Measurements from ENCODE around the gene PRAC1. TPM values are rescaled to one million over a fixed set of nuclear protein-coding genes. Genes with fewer than 3 reads are reported as not detected.

Gene PRAC1
- total RNA-seq, 1 donor from 2014 or later = not detected

DNA sequence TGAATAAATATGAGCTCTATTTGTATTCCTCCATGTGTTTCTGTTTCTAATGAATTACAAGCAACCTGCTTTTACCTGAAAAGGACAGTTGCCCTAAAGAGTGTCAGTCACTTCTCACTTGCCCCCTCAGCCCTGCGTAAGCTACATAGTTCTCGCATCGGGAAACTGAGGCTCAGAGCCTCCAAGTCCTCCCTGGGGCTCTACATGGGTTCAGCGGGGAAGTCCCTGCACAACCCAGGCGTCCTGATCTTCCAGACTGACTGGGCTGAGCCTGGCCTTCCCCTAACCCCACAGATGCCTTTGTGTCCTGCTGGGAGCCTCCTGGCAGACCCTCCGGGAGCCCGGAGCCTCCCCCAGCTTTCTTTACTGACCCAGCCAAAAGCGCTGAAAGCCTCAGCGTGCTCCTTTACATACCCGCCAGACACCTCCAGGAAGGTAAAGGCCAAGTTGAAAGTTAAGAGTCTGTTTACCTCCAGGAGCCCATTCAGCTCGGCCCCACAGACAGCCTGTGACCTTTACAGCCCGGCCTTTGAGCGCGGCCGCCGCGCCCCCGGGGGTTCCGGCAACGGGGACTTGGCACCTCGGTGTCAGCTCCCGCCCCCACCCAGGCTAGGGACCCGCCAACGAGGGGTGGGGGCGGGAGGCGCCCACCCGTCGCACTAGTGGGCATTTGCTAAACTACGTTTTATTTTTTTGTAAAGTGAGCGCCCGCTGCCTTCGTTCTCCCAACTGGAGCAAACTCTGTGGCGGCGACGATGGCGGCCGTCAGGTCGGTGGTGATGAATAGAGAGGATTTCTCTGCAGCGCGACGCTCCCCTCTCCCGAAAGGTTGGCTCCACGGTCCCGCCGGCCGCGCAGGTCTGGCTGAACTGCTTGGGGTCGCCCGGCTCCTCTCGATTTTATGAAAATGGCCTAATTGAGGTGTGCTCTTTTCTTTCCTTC is 10.6 kb upstream of the PRAC1 start:
- Mint-ChIP-seq H3K4me1 (ENCODE audit: low read depth) (peaks cover 10% of the 10 kb centered on the region), H3K9me3 (ENCODE audit: low read depth) (no peaks in the 10 kb centered on the region), H3K4me3 (ENCODE audit: unreplicated experiment) (no peak overlapping the region), H3K27ac (ENCODE audit: unreplicated experiment) (no peak overlapping the region), H3K27me3 (ENCODE audit: low read depth) (peaks cover 89% of the 10 kb centered on the region), H3K36me3 (ENCODE audit: low read depth) (peaks cover 2% of the 10 kb centered on the region)
- TF ChIP-seq, protein P1, sequence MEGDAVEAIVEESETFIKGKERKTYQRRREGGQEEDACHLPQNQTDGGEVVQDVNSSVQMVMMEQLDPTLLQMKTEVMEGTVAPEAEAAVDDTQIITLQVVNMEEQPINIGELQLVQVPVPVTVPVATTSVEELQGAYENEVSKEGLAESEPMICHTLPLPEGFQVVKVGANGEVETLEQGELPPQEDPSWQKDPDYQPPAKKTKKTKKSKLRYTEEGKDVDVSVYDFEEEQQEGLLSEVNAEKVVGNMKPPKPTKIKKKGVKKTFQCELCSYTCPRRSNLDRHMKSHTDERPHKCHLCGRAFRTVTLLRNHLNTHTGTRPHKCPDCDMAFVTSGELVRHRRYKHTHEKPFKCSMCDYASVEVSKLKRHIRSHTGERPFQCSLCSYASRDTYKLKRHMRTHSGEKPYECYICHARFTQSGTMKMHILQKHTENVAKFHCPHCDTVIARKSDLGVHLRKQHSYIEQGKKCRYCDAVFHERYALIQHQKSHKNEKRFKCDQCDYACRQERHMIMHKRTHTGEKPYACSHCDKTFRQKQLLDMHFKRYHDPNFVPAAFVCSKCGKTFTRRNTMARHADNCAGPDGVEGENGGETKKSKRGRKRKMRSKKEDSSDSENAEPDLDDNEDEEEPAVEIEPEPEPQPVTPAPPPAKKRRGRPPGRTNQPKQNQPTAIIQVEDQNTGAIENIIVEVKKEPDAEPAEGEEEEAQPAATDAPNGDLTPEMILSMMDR (IDR thresholded peaks at IDR 0.05) = no peak
- no peak for DNase-seq (ENCODE audit: low spot score)

DNA sequence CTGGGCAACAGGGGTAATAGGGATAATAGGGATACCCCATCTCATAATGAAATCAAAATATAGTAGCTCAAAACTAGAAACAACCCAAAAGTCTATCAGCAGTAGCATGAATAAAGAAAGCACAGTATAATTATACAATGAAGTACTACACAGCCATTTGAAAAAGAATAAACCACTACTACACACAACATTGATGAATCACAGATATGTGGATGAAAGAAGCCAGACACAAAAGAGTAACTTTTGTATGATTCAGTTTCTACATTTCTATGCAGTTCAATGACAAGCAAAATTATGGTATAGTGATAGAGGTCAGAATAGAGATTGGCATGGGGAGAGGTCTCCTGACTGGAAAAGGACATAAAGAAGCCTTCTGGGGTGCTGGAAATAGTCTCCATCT is 9.0 kb upstream of the PRAC1 start:
- Mint-ChIP-seq H3K4me3 (ENCODE audit: unreplicated experiment) (no peak overlapping the region), H3K36me3 (ENCODE audit: low read depth) (peaks cover 4% of the 10 kb centered on the region), H3K9me3 (ENCODE audit: low read depth) (no peaks in the 10 kb centered on the region), H3K27ac (ENCODE audit: unreplicated experiment) (no peak overlapping the region), H3K4me1 (ENCODE audit: low read depth) (peaks cover 10% of the 10 kb centered on the region), H3K27me3 (ENCODE audit: low read depth) (peaks cover 90% of the 10 kb centered on the region)
- TF ChIP-seq, protein P1 (IDR thresholded peaks at IDR 0.05) = no peak
- no peak for DNase-seq (ENCODE audit: low spot score)

DNA sequence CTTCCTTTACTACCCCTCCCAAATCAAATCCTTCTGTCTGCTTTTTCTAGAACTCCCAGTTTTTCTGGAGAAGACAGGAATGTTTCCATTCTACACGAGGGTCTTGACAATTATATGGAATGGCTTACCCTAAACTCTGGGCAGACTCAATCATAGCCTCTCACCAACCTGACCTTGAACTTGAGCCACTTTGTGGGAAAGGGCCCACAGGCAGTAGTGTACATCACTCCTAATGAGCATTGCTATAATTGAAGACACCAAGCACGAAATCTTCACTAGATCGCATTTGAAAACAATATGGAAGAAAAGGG is 7.9 kb upstream of the PRAC1 start:
- DNase-seq (ENCODE audit: low spot score) = no peak
- H3K27ac Mint-ChIP-seq (ENCODE audit: unreplicated experiment) = no peak overlapping the region
- H3K27me3 Mint-ChIP-seq (ENCODE audit: low read depth) = peaks cover 90% of the 10 kb centered on the region
- no peaks in the 10 kb centered on the region for H3K9me3 Mint-ChIP-seq (ENCODE audit: low read depth)
- no peak overlapping the region for H3K4me3 Mint-ChIP-seq (ENCODE audit: unreplicated experiment)
- peaks cover 4% of the 10 kb centered on the region for H3K36me3 Mint-ChIP-seq (ENCODE audit: low read depth)
- H3K4me1 Mint-ChIP-seq (ENCODE audit: low read depth) = peaks cover 10% of the 10 kb centered on the region
- TF ChIP-seq, protein P1 (IDR thresholded peaks at IDR 0.05) = no peak

DNA sequence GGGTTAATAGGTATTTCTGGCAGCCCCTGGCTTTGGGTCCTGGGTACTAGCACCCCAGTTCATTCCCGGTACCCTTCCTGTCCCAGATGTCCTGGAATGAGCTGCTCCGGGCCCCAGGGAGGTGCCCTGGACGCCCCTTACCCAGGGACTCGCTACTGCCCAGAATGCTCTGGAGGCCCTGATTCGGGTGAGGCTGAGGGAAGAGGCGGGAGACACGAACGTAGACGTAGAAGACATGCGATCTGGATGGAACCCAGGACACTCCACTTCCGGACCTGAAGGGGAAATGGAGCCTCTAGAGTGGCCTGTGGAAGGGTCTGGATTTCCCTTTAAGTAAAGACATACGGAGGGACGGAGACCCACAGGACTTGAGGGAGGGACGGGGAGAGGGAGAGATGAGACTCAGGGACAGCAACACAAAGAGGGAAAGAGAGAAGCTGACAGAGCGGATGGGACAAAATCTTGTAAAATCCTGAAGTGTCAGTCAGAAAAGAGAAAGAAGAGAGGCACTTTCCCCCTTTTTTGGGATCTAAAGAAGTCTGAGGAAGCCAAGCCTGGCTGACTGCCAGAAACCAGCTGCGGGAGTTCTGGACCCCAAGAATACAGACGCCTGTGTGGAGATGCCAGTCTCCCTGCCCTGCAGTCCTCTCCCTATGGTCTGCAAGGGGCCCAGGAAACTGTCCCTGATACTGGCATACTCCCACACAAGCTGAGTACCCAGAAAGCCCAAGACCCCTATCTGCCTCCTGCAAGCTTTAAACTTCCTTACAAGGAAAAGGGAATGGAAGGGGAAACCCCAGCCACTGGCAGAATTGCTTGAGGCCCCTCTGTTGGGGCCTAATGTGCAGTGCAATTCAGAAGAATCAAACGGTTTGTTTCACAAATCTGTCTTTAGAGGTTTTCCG is 7.3 kb upstream of the PRAC1 start:
- H3K9me3 Mint-ChIP-seq (ENCODE audit: low read depth) = no peaks in the 10 kb centered on the region
- H3K4me3 Mint-ChIP-seq (ENCODE audit: unreplicated experiment) = no peak overlapping the region
- H3K27me3 Mint-ChIP-seq (ENCODE audit: low read depth) = peaks cover 90% of the 10 kb centered on the region
- H3K27ac Mint-ChIP-seq (ENCODE audit: unreplicated experiment) = no peak overlapping the region
- peaks cover 4% of the 10 kb centered on the region for H3K36me3 Mint-ChIP-seq (ENCODE audit: low read depth)
- no peak for DNase-seq (ENCODE audit: low spot score)
- TF ChIP-seq, protein P1 (IDR thresholded peaks at IDR 0.05) = no peak
- H3K4me1 Mint-ChIP-seq (ENCODE audit: low read depth) = peaks cover 10% of the 10 kb centered on the region
